ENCODE results near the gene RFC5.

DNA sequence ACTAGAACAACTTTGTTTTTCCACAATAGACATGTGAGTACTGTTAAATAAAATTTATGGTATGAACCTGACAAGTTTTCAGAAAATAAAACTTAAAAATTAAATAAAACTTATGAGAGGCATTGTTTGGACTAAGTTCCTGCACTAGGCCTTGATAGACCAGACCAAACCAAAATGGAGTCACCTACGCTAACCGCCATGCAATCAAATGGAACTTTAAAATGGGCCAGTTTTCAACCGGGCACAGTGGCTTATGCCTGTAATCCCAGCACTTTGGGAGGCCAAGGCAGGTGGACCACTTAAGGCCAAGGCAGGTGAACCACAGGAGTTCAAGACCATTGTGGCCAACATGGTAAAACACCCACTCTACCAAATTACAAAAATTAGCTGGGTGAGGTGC lies 5.1 kb upstream of the RFC5 start:
- TF ChIP-seq, protein P1, sequence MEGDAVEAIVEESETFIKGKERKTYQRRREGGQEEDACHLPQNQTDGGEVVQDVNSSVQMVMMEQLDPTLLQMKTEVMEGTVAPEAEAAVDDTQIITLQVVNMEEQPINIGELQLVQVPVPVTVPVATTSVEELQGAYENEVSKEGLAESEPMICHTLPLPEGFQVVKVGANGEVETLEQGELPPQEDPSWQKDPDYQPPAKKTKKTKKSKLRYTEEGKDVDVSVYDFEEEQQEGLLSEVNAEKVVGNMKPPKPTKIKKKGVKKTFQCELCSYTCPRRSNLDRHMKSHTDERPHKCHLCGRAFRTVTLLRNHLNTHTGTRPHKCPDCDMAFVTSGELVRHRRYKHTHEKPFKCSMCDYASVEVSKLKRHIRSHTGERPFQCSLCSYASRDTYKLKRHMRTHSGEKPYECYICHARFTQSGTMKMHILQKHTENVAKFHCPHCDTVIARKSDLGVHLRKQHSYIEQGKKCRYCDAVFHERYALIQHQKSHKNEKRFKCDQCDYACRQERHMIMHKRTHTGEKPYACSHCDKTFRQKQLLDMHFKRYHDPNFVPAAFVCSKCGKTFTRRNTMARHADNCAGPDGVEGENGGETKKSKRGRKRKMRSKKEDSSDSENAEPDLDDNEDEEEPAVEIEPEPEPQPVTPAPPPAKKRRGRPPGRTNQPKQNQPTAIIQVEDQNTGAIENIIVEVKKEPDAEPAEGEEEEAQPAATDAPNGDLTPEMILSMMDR (IDR thresholded peaks at IDR 0.05; ENCODE audit: insufficient read depth, low read length, poor library complexity, severe bottlenecking), result no peak
- no peak for TF ChIP-seq EZH2phosphoT487 (conservative IDR thresholded peaks at IDR 0.05; ENCODE audit: low read length)
